ENCODE data around the gene TGFBR3L. TPM values are rescaled to one million over a fixed set of nuclear protein-coding genes. Genes with fewer than 3 reads are reported as not detected.

Gene TGFBR3L
- total and polyA plus RNA-seq, 2 of the 13 experiments (the other 11 are each of a cell fraction or from before 2014, with no cell fraction given): 0.20 to 1.0 TPM

DNA sequence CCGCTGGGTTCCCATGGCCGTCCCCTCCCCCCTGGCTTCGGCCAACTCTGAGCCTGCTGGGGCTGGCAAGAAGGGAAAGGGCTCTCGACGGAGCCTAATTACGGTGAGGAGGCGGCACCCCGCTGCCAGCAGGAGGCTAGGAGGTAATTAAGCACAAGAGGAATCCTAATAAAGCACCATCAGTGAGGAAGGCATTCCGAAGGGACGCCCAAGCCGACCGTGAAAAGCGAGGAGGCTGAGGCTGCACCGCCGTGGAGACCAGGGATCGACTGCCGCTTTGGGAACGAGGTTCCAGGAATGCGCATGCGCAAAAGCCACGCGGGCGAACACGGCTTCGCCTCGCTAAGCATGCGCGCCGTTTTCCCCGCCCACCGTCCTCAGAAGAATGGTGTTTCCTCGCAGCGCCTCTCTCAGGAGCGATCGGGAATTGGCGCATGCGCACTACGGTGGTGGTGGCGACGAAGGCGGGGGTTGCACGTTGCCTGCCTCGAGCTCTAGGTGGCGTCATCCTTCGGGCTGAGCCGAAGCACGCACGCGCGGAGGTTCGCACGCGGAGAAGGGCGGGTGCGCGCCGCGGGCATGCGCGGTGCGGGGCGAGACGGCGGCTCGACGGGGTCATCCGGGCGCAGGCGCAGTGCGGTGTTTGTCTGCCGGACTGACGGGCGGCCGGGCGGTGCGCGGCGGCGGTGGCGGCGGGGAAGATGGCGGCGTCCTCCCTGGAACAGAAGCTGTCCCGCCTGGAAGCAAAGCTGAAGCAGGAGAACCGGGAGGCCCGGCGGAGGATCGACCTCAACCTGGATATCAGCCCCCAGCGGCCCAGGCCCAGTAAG lies 11.2 kb upstream of the TGFBR3L start, which contains the start of gene MAP2K7 (continued):
- TF ChIP-seq, protein P1, sequence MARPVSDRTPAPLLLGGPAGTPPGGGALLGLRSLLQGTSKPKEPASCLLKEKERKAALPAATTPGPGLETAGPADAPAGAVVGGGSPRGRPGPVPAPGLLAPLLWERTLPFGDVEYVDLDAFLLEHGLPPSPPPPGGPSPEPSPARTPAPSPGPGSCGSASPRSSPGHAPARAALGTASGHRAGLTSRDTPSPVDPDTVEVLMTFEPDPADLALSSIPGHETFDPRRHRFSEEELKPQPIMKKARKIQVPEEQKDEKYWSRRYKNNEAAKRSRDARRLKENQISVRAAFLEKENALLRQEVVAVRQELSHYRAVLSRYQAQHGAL (CRISPR knock-in tag; IDR thresholded peaks at IDR 0.05; ENCODE audit: not compliant biosample characterization): no peak
- TF ChIP-seq ZEB1 (IDR thresholded peaks at IDR 0.05; ENCODE audit: insufficient replicate concordance, low read depth) (no peak), SAP130 (CRISPR knock-in tag; IDR thresholded peaks at IDR 0.05; ENCODE audit: low read depth) (peak; percentile 90), RARA (CRISPR knock-in tag; IDR thresholded peaks at IDR 0.05) (peak; percentile 6; the same call in 1 of the 2 replicates), ZNF616 (CRISPR knock-in tag; IDR thresholded peaks at IDR 0.05; ENCODE audit: low read depth) (no peak), ZNF552 (CRISPR knock-in tag; IDR thresholded peaks at IDR 0.05; ENCODE audit: borderline replicate concordance) (no peak), E2F5 (CRISPR knock-in tag; conservative IDR thresholded peaks at IDR 0.05) (peak; percentile 56; the same call in 1 of the 2 replicates), CBFB (CRISPR knock-in tag; IDR thresholded peaks at IDR 0.05) (peak; percentile 59; the same call in 1 of the 2 replicates), ZNF557 (CRISPR knock-in tag; IDR thresholded peaks at IDR 0.05) (0 out of 2 replicates have a peak, but pooled peaks have one; percentile 42), HDAC2 (CRISPR knock-in tag; IDR thresholded peaks at IDR 0.05) (no peak), ZNF746 (CRISPR knock-in tag; IDR thresholded peaks at IDR 0.05) (0 out of 2 replicates have a peak, but pooled peaks have one; percentile 36)
- TF ChIP-seq, protein P2, sequence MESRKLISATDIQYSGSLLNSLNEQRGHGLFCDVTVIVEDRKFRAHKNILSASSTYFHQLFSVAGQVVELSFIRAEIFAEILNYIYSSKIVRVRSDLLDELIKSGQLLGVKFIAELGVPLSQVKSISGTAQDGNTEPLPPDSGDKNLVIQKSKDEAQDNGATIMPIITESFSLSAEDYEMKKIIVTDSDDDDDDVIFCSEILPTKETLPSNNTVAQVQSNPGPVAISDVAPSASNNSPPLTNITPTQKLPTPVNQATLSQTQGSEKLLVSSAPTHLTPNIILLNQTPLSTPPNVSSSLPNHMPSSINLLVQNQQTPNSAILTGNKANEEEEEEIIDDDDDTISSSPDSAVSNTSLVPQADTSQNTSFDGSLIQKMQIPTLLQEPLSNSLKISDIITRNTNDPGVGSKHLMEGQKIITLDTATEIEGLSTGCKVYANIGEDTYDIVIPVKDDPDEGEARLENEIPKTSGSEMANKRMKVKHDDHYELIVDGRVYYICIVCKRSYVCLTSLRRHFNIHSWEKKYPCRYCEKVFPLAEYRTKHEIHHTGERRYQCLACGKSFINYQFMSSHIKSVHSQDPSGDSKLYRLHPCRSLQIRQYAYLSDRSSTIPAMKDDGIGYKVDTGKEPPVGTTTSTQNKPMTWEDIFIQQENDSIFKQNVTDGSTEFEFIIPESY (CRISPR knock-in tag; IDR thresholded peaks at IDR 0.05): no peak
- TF ChIP-seq, protein P3, sequence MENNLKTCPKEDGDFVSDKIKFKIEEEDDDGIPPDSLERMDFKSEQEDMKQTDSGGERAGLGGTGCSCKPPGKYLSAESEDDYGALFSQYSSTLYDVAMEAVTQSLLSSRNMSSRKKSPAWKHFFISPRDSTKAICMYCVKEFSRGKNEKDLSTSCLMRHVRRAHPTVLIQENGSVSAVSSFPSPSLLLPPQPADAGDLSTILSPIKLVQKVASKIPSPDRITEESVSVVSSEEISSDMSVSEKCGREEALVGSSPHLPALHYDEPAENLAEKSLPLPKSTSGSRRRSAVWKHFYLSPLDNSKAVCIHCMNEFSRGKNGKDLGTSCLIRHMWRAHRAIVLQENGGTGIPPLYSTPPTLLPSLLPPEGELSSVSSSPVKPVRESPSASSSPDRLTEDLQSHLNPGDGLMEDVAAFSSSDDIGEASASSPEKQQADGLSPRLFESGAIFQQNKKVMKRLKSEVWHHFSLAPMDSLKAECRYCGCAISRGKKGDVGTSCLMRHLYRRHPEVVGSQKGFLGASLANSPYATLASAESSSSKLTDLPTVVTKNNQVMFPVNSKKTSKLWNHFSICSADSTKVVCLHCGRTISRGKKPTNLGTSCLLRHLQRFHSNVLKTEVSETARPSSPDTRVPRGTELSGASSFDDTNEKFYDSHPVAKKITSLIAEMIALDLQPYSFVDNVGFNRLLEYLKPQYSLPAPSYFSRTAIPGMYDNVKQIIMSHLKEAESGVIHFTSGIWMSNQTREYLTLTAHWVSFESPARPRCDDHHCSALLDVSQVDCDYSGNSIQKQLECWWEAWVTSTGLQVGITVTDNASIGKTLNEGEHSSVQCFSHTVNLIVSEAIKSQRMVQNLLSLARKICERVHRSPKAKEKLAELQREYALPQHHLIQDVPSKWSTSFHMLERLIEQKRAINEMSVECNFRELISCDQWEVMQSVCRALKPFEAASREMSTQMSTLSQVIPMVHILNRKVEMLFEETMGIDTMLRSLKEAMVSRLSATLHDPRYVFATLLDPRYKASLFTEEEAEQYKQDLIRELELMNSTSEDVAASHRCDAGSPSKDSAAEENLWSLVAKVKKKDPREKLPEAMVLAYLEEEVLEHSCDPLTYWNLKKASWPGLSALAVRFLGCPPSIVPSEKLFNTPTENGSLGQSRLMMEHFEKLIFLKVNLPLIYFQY (CRISPR knock-in tag; IDR thresholded peaks at IDR 0.05; ENCODE audit: borderline replicate concordance): peak; percentile 49; the same call in 1 of the 2 replicates
- TF ChIP-seq, protein P4, sequence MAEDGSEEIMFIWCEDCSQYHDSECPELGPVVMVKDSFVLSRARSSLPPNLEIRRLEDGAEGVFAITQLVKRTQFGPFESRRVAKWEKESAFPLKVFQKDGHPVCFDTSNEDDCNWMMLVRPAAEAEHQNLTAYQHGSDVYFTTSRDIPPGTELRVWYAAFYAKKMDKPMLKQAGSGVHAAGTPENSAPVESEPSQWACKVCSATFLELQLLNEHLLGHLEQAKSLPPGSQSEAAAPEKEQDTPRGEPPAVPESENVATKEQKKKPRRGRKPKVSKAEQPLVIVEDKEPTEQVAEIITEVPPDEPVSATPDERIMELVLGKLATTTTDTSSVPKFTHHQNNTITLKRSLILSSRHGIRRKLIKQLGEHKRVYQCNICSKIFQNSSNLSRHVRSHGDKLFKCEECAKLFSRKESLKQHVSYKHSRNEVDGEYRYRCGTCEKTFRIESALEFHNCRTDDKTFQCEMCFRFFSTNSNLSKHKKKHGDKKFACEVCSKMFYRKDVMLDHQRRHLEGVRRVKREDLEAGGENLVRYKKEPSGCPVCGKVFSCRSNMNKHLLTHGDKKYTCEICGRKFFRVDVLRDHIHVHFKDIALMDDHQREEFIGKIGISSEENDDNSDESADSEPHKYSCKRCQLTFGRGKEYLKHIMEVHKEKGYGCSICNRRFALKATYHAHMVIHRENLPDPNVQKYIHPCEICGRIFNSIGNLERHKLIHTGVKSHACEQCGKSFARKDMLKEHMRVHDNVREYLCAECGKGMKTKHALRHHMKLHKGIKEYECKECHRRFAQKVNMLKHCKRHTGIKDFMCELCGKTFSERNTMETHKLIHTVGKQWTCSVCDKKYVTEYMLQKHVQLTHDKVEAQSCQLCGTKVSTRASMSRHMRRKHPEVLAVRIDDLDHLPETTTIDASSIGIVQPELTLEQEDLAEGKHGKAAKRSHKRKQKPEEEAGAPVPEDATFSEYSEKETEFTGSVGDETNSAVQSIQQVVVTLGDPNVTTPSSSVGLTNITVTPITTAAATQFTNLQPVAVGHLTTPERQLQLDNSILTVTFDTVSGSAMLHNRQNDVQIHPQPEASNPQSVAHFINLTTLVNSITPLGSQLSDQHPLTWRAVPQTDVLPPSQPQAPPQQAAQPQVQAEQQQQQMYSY (CRISPR knock-in tag; IDR thresholded peaks at IDR 0.05): no peak
- TF ChIP-seq, protein P5, sequence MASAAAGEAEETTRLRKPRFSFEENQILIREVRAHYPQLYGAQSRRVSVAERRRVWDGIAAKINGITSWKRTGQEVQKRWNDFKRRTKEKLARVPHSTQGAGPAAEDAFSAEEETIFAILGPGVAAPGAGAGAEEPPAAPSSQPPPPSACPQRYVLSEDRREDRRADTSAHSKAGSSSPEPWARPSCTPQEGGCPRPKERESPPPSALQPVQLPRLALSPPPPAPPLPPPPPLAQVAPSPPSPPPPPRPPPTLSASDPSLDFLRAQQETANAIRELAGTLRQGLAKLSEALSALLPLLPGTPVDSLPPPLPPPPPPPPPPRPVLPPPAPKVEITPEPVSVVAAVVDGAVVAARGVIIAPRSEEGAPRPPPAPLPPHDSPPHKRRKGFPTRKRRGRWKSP (CRISPR knock-in tag; IDR thresholded peaks at IDR 0.05): peak; percentile 81; the same call in 1 of the 2 replicates

Measured in HepG2 (cell line).